Urothelium cell line (cell line): ENCODE data around the gene ENTPD2.
A peak's percentile ranks its signal among the peaks of the same experiment; 100 is the strongest.

Experiments used
- DNase-seq: peaks from one replicate; pipeline ENCODE4 v3.0.0; 2011; ENCODE audit warnings: low spot score, mixed read lengths
- FAIRE-seq: peaks from 2 replicates; lab custom pipeline; 2011; peaks lifted over from hg19 to GRCh38; lab: Jason Lieb, UNC

ENTPD2 gene

DNA sequence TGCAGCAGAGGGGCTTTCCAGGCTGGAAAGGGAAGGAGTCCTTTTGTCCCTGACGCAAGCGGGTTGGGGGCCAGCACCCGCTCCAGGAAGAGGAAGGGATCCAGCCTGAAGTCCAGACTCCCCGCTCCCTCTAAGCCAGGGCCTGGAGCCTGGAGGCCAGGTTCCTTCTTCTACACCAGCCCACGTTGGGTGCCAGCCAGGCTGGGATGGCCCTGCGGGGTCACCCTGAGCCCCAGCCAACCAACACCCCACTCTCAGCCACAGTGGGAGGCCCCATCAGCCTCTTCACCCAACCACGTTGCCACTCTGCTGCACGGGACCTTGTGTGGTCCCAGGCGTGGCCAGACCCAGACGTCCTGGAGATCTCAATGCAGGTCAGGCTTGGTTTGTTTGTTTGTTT, 21.0 kb downstream of the ENTPD2 start:
- FAIRE-seq = no peak
- no peak for DNase-seq

DNA sequence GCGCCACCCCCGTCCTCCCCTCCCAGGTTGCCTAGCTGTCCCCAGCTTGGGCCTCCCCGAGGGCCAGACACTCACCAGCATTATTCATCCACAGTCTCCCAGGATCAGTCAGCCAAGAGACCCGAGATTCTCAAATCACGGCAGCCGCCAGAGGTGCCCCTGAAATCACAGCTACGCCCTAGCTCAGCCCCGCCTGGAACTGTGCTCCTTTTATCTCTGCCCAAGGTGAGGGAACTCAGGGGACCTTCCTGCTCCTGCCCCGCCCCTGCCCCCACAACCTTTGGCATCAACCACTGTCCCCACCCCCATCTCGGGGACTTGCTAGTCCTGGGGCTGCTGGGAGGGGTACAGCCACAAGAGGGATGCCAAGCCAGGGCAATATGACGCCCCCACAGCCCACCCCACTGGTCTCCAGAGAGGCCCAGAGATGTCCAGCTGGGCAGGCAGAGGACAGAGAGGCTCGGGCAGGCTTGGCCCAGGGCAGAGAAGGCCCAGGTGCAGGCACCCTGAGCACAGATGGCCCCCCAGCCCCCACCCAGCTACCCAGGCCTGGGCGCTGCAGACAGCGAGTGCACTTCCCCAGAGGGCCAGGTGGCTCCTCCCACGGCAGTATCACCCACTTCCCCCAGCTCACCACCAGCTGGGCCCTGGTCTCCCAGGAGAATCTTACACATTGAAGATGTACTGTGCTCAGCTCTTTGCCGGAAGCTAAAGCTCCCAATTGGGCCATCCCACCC, 21.8 kb downstream of the ENTPD2 start, which contains the start of gene FUT7:
FUT7 (minus strand) TSS at position 185 of the 737 bp plus-strand sequence; CDS start at position 88, 97 bp downstream.
- FAIRE-seq (no peak), DNase-seq (no peak)

GRCh38 chr9:137030538-137031527, 23.0 kb downstream of the ENTPD2 start:
- no peak for DNase-seq
- no peak for FAIRE-seq

GRCh38 chr9:137030006-137030405, 23.9 kb downstream of the ENTPD2 start:
- FAIRE-seq (no peak), DNase-seq (no peak)

DNA sequence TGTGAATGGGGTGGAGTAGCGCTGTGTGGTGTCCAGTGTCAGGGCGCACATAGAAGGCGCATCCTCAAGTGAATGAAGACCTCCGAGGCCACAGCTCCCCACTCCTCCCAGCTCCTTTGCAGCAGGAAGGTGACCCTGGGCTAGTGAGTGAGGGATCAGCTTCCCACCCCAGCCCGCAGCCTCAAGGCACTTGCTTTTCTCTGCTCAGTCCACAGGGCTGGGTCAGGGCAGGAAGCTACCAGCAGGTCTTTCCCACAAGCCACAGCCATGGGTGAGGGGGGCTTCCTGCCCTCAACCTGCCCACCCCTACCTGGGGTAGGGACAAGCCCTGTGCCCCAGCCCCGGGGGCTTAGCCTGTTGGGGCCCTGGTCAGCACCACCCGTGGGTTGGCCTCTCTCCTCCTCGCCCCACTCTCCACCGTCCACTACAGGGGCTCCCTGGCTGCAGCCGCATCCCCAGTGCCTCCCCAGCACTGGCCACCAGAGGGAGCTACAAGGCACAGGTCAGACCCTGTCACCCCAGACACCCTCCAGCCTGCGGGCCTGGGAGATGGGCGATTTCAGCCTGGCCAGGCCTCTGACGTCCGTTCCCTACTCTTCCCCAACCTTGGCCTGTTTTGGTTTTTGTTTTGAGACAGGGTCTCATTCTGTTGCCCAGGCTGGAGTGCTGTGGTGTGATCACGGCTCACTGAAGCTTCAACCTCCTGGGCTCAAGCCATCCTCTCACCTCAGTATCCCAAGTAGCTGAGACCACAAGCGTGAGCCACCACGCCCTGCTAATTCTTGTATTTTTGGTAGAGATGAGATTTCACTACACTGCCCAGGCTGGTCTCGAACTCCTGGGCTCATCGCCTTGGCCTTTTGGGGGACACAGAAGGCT, 24.6 kb downstream of the ENTPD2 start:
- FAIRE-seq (peak; percentile 77), DNase-seq (peak; percentile 70)

DNA sequence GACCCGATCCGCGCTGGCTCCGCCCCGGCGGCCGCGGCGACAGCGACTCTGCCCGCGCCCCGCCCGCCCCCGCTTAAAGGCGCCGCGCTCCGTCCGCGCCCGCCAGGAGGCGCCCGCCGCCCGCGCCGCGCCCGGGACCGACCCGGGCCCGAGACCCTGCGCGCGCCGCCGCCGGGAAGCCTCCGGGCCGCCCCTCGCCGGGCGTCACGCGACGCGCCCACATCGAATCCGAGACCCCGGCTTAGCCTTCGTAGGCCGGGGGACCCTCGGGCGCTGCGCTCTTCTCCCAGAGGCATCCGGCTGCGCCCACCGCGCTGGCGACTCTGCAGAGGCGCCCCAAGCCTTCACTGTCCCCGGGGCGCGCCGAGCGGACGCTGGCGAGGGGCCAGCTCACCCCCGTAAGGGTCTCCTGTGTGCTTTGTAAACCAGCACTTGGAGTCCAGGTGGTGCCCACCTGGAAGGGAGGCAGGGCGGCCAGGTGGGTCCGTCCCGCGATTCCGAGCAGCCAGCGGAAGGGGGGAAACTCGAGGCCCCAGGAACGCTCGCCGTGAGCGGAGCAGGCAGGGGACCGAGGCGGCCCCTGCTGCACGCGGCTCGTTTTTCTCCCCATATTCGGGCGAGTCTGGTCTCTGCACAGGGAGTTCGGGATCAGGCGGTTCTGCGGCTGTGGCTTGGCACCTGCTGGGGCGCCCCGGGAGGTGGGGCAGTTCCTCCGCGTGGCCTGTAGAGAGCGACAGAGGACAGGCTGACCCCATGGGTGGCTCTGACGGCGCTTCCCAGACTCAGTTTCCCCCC, 25.4 kb downstream of the ENTPD2 start:
- no peak for FAIRE-seq
- DNase-seq = peak; percentile 86

DNA sequence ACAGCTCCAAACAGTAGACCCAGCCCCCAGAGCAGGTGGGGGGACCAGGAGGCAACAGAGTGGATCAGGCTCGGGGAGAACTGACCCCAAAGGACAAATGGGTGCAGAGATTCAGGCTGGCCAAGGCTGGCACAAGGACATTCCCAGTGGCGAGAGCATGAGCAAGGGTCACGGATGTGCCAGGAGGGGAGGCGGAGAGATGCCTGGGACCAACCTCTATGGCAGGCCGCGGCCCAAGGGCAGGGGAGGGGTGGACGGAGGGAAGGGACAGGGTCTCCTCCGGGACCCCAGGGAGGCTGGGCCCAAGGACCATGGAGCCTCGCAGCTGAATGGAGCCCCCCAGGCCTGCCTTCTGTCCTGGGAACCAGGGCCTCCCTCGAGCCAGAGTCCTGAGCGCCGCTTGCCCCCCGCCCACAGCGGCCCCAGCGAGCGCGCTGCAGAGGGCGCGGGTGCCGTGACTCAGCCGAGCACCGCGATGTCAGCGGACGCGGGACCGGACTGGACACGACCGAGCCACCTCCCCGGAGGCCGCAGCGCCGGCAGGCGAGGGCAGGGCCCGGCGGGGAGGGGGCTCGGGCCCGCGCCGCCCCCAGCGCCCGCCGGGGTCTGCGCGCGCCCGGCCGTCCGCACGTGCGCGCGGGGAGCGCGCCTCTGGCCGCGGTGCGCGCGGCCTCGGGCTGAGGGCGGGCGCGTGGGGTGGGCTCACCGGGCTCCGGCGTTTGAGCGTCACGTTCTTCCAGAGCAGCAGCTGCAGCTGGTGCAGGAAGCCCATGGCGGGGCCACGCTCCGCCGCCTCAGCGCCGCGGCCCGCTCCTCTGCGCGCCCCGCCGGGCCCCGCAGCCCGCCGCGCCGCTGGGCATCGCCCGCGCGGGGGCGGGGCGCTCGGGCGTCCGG, 26.2 kb downstream of the ENTPD2 start, which contains the start of gene ABCA2:
ABCA2 (minus strand) TSS at position 869 of the 894 bp plus-strand sequence; CDS start at position 772, 97 bp downstream.
- FAIRE-seq (no peak), DNase-seq (no peak)

GRCh38 chr9:137026828-137027227, 27.0 kb downstream of the ENTPD2 start:
- DNase-seq (no peak), FAIRE-seq (no peak)

DNA sequence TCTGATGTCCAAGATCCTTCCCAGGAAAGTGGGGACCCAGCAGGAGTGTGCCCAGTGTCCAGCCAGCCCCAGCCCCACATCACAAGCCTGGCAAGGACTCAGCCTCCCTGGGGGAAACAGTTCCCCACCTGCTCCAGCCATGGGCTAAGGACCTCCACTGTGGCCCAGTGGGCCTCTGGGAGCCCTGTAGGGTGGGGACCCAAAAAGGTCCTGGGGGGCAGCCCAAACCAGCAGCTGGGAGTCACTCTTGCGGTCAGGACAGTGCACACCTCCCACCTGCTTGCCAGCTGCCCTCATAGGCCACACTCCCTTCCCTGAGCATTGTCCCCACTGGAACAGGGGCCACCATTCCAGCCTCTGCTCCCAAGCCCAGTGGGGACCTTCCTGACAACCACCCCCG, 27.5 kb downstream of the ENTPD2 start:
- FAIRE-seq (no peak), DNase-seq (no peak)

- DNase-seq = no peak
These were observed 28.3 kb downstream of the ENTPD2 start for GRCh38 chr9:137025517-137025966.

DNA sequence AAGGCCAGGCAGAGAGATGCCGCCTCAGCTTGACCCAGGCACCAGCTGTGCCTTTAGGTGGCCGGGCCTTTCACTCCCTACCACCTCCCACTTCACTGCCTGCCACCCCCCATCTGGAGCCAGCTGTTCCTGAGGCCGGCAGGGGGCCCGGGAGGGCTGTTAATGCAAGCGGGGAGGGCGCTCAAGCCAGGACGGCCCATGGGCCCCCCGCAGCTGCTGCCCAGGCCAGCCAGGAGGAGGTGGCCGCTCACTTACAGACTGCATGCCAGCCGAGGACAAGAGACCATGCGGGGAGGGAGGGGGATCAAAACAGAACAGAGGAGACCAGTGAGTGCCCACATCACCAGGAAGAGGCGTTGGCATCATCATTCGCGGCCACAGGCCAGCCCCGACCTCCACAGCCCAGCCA, 30.3 kb downstream of the ENTPD2 start:
- DNase-seq (no peak), FAIRE-seq (no peak)

More at GRCh38 chr9:137025517-137025966, 28.3 kb downstream of the ENTPD2 start:
- FAIRE-seq = no peak

DNA sequence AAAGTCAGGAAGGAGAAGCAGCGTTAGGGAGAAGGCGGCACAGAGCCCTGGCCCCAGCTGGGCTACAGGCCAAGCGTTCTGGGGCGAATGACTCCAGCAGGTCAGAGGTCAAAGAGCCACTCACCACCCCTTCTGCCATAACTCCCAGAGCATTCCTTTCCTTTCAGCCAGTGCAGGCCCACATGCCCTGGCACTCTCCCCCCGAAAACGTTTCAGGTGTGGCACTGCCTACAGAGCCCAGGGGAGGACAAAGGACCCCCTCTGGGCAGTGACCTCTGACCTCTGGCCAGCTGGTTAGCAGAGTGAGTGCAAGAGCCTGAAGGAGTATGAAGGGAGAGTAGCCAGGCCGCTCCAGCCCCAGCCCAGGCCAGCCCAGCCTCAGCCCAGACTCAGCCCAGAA, 30.7 kb downstream of the ENTPD2 start:
- DNase-seq (no peak), FAIRE-seq (no peak)

GRCh38 chr9:137022662-137023008, 31.2 kb downstream of the ENTPD2 start:
- DNase-seq = no peak
- FAIRE-seq = no peak

DNA sequence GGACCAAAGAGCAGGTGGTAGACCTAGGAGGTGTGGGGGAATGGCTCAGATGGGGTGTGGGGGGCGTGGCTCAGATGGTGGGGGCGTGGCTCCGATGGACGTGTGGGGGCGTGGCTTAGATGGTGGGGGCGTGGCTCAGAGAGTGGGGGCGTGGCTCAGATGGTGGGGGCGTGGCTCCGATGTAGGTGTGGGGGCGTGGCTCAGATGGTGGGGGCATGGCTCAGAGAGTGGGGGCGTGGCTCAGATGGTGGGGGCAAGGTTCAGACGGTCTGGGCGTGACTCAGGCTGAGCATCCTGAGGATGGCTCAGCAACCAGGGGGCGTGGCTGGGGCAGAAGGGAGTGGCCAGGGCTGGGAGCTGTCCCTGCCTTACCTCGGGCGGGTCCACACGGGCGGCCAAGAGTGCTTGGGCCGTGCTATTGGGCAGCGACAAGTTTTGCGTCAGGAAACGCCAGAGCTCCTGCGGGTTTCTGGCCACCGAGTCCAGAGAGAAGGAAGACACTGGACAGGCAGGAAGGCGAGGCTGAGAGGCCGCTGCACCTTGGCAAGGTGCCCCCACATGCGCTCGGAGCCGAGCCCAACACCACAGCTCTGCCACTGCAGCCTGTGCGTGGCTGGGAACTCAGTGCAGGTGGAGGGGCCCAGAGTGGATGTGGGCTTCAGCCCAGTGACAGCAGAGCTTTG, 31.7 kb downstream of the ENTPD2 start:
- peak; percentile 86 for FAIRE-seq

GRCh38 chr9:137021568-137021978, 32.3 kb downstream of the ENTPD2 start:
- DNase-seq = no peak
- FAIRE-seq = no peak

More for the DNA sequence above, 31.7 kb downstream of the ENTPD2 start:
- DNase-seq = peak; percentile 74

DNA sequence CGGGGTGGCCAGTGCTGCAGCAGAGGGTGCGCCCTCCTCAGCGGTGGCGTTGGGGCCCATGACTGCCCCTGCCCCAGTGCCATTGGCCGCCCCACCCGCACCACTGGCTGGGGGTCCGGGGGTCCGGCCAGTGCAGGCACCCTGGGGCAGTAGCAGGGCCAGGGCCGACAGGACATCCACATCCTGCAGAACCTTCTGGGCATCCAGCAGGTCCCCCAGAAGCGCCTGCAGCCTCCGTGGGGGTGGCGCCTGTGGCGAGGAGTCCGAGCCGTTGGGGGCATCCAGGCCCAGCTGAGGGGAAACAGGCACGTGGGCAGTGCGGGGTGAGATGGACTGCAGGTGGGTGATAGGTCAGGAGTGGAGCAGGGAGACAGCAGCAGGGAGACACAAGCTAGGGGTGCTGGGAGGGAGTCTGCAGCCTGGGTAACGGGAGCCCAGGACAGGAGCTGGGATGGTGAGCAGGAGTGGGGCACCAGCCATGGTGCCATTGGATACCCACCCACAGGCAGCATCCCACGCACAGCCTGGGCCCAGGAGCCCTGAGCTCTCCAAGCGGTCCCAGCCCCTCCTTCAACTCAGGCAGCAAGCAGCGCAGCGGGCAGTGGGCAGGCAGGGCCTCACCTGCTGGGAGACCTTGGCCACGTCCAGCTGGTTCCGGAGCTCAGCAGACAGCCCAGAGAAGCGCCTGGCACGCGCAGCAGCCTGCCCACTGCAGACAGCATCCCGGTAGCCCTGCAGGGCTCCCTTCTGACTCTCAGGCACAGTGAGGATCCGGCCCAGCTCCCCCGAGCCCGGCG, 32.9 kb downstream of the ENTPD2 start:
- no peak for FAIRE-seq
- DNase-seq = no peak
